Measurements from ENCODE around the gene HAS3. TPM values are rescaled to one million over a fixed set of nuclear protein-coding genes. Genes with fewer than 3 reads are reported as not detected.

Gene HAS3
- total RNA-seq, 3 donors from 2014 or later, result 4.6 to 19.4 (median 15.0) TPM

GRCh38 chr16:69107316-69107962 is 2.0 kb downstream of the HAS3 start:
- Histone ChIP-seq H3K9me3 (no peaks in the 10 kb centered on the region), H3K4me3 (no peak overlapping the region), H3K36me3 (ENCODE audit: low read depth) (no peaks in the 10 kb centered on the region), H3K4me1 (ENCODE audit: low read depth) (peaks cover 24% of the 10 kb centered on the region)
- peak; percentile 68 for ATAC-seq
- intact Hi-C loops (cut with DNase I, micrococcal nuclease), result no loop called here
- TF ChIP-seq CTCF (IDR thresholded peaks at IDR 0.05), result no peak
- peak; percentile 69 to 85 (median 74) for DNase-seq

DNA sequence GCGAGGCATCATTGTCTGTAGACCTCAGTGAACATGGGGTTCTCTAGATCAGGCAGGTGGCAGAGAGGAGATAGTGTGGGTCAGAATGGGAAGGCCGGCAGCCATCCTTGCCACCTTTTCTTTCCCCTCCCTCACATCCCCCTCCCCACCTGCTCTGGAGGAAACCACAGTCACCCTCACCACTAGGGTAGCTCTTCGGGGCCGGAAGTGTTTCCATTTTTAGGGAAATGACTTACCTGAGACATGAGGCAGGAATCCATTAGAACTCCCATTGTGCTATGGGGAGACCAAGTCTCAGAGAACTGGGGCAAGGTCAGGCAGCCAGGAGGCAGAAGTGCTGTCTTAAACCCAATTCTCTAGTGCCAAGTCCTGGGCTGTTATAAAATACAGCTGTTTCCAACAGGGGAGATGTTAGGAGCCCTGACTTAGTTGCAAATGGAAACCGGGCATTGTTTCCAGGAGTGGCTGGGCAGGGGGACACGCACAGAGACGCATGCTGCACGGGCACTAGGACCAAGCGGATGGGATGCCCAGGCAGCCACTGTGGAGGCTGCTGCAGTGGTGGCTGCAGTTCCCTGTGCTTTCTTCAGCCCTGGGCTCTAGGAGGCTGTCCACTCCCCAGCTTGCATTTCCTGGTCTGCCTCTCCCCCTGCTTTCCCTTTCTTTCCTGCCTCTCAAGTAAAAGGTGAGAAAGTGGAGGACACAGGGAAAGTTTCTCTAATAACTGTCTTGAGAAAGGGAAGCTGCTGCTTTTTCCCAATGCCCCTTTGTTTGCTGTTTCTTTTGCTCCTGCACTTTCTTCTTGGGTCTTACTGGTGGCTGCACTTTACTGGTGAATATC is 2.8 kb downstream of the HAS3 start:
- ATAC-seq (no peak), DNase-seq (peak in 2 of 3 donors; percentile 11 to 37)
- Histone ChIP-seq H3K36me3 (ENCODE audit: low read depth) (no peaks in the 10 kb centered on the region), H3K9me3 (no peaks in the 10 kb centered on the region), H3K4me3 (no peak overlapping the region), H3K4me1 (ENCODE audit: low read depth) (peaks cover 24% of the 10 kb centered on the region)
- TF ChIP-seq CTCF (IDR thresholded peaks at IDR 0.05), result no peak
- intact Hi-C loops (cut with DNase I, micrococcal nuclease), result no loop called here

- no peak for DNase-seq
- no peak overlapping the region for H3K4me3 ChIP-seq
- ATAC-seq, result no peak
- peaks cover 24% of the 10 kb centered on the region for H3K4me1 ChIP-seq (ENCODE audit: low read depth)
- intact Hi-C loops (cut with DNase I, micrococcal nuclease), result no loop called here
- no peaks in the 10 kb centered on the region for H3K9me3 ChIP-seq
- H3K36me3 ChIP-seq (ENCODE audit: low read depth), result no peaks in the 10 kb centered on the region
- TF ChIP-seq CTCF (IDR thresholded peaks at IDR 0.05), result no peak
Measured at GRCh38 chr16:69108905-69109252, 3.4 kb downstream of the HAS3 start.

DNA sequence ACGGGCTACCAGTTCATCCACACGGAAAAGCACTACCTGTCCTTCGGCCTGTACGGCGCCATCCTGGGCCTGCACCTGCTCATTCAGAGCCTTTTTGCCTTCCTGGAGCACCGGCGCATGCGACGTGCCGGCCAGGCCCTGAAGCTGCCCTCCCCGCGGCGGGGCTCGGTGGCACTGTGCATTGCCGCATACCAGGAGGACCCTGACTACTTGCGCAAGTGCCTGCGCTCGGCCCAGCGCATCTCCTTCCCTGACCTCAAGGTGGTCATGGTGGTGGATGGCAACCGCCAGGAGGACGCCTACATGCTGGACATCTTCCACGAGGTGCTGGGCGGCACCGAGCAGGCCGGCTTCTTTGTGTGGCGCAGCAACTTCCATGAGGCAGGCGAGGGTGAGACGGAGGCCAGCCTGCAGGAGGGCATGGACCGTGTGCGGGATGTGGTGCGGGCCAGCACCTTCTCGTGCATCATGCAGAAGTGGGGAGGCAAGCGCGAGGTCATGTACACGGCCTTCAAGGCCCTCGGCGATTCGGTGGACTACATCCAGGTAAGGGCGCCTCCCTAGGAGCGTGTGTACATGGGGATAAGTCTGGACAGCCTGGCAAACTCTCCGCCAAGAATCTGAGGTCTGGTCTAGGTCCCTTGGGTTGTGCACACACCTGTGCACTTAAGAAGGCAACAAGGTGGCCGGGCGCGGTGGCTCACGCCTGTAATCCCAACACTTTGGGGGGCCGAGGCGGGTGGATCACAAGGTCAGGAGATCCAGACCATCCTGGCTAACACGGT is 4.2 kb downstream of the HAS3 start:
- intact Hi-C loops (cut with DNase I, micrococcal nuclease), result loop anchor here in 1 of 2 donors (10.0 kb wide), 1 partner anchor 205 kb away; no protein-coding TSS in a partner anchor
- Histone ChIP-seq H3K4me1 (ENCODE audit: low read depth) (peaks cover 24% of the 10 kb centered on the region), H3K9me3 (no peaks in the 10 kb centered on the region), H3K36me3 (ENCODE audit: low read depth) (no peaks in the 10 kb centered on the region), H3K4me3 (no peak overlapping the region)
- DNase-seq, result peak in 1 of 3 donors; percentile 45
- no peak for TF ChIP-seq CTCF (IDR thresholded peaks at IDR 0.05)
- ATAC-seq, result no peak

- Histone ChIP-seq H3K4me1 (ENCODE audit: low read depth) (peaks cover 21% of the 10 kb centered on the region), H3K36me3 (ENCODE audit: low read depth) (no peaks in the 10 kb centered on the region), H3K9me3 (no peaks in the 10 kb centered on the region), H3K4me3 (no peak overlapping the region)
- TF ChIP-seq CTCF (IDR thresholded peaks at IDR 0.05), result no peak
- DNase-seq, result no peak
- ATAC-seq, result no peak
- intact Hi-C loops (cut with DNase I, micrococcal nuclease), result loop anchor here in 1 of 2 donors (10.0 kb wide), 1 partner anchor 206 kb away; no protein-coding TSS in a partner anchor
Measured at GRCh38 chr16:69110406-69110805, 5.0 kb downstream of the HAS3 start.
